Tibial artery (tissue), 4 donors: ENCODE results near the gene MID1IP1.

Experiments used
- DNase-seq, 2 donors: peaks; one replicate each; pipeline ENCODE4 v3.0.0-alpha.2; 2019
- H3K27ac ChIP-seq, 2 donors: fragments of 200-600 bp; sonication (generic) in 1 of 2; 1 replicate in 1 of 2; 2 replicates in 1 of 2; pipeline ENCODE4 v1.5.1; 2018 to 2019; ENCODE audit warnings: mild to moderate bottlenecking in 1 of 2
- H3K27me3 ChIP-seq, 2 donors: fragments of 200-600 bp; sonication (generic) in 1 of 2; one replicate each; pipeline versions ENCODE4 v1.5.1 to v1.6.0; 2016 to 2019
- H3K36me3 ChIP-seq, 3 donors: fragments of 200-600 bp; sonication (generic) in 2 of 3; one replicate each; pipeline ENCODE4 v1.5.1; 2016 to 2019; ENCODE audit warnings: mild to moderate bottlenecking in 2 of 3
- H3K4me1 ChIP-seq, 4 donors: fragments of 200-600 bp; sonication (generic) in 2 of 4; 1 replicate in 3 of 4; 2 replicates in 1 of 4; pipeline ENCODE4 v1.5.1; 2016 to 2019
- H3K4me3 ChIP-seq, 2 donors: fragments of 200-600 bp; sonication (generic) in 1 of 2; 1 replicate in 1 of 2; 2 replicates in 1 of 2; pipeline ENCODE4 v1.5.1; 2018 to 2019; ENCODE audit warnings: mild to moderate bottlenecking in 2 of 2
- H3K9me3 ChIP-seq, 3 donors: fragments of 200-600 bp; sonication (generic) in 1 of 3; one replicate each; pipeline ENCODE4 v1.5.1; 2016 to 2019
- CTCF ChIP-seq, 2 experiments: fragments of 200-600 bp in 1 of 2; fragments of 450-650 bp in 1 of 2; IDR thresholded peaks; one replicate each; pipeline ENCODE4 v1.5.1; 2017 to 2019; ENCODE audit warnings: antibody characterized with exemption in 2 of 2, mild to moderate bottlenecking in 1 of 2, moderate library complexity in 1 of 2
- intact Hi-C: fragments of 100-400 bp; cut with DNase I; formaldehyde crosslinking; loops from one replicate; pipeline ENCODE4 v1.15.0; 2023; ENCODE audit warnings: low total_unique reads

The MID1IP1 gene

GRCh38 chrX:38848671-38849455 lies 47.6 kb downstream of the MID1IP1 start:
- H3K36me3 ChIP-seq, result no peaks in the 10 kb centered on the region
- no peaks in the 10 kb centered on the region for H3K9me3 ChIP-seq
- H3K27me3 ChIP-seq, result no peaks in the 10 kb centered on the region
- H3K27ac ChIP-seq, result no peak overlapping the region
- no peak overlapping the region for H3K4me3 ChIP-seq
- intact Hi-C loops, result no loop called here
- no peaks in the 10 kb centered on the region for H3K4me1 ChIP-seq
- no peak for TF ChIP-seq CTCF (IDR thresholded peaks at IDR 0.05)
- DNase-seq, result no peak

GRCh38 chrX:38850807-38851544 lies 49.7 kb downstream of the MID1IP1 start:
- Histone ChIP-seq H3K9me3 (no peaks in the 10 kb centered on the region), H3K4me1 (no peaks in the 10 kb centered on the region), H3K36me3 (no peaks in the 10 kb centered on the region), H3K27ac (no peak overlapping the region), H3K27me3 (no peaks in the 10 kb centered on the region), H3K4me3 (no peak overlapping the region)
- intact Hi-C loops, result no loop called here
- TF ChIP-seq CTCF (IDR thresholded peaks at IDR 0.05), result no peak
- no peak for DNase-seq

GRCh38 chrX:38854305-38854704 lies 53.0 kb downstream of the MID1IP1 start:
- Histone ChIP-seq H3K4me3 (no peak overlapping the region), H3K9me3 (no peaks in the 10 kb centered on the region), H3K36me3 (no peaks in the 10 kb centered on the region), H3K27ac (no peak overlapping the region), H3K27me3 (no peaks in the 10 kb centered on the region), H3K4me1 (no peaks in the 10 kb centered on the region)
- intact Hi-C loops, result no loop called here
- no peak for DNase-seq
- no peak for TF ChIP-seq CTCF (IDR thresholded peaks at IDR 0.05)
